NT2/D1 (cell line): ENCODE measurements around the gene KLHL26.

Experiments used
- DNase-seq: peaks from one replicate; pipeline ENCODE4 v3.0.0-alpha.2; 2011; ENCODE audit warnings: low read depth, low spot score
- H3K27me3 ChIP-seq: 2 replicates; pipeline ENCODE4 v1.6.0; 2011; ENCODE audit warnings: mild to moderate bottlenecking; ENCODE audit not compliant: insufficient read length, insufficient read depth
- H3K36me3 ChIP-seq: 2 replicates; pipeline ENCODE4 v1.6.1; 2011; ENCODE audit warnings: mild to moderate bottlenecking, low read length, mixed read lengths; ENCODE audit not compliant: insufficient read depth, insufficient read length
- H3K4me1 ChIP-seq: 2 replicates; pipeline ENCODE4 v1.5.1; 2011; ENCODE audit not compliant: insufficient read depth, insufficient read length
- H3K4me3 ChIP-seq: 2 replicates; pipeline ENCODE4 v1.5.1; 2011; ENCODE audit warnings: low read depth; ENCODE audit not compliant: insufficient read length
- H3K9ac ChIP-seq: 2 replicates; pipeline ENCODE4 v1.6.0; 2011; ENCODE audit warnings: low read depth; ENCODE audit not compliant: insufficient read length
- H3K9me3 ChIP-seq: 2 replicates; pipeline ENCODE4 v1.5.1; 2011; ENCODE audit warnings: mild to moderate bottlenecking, low read length; ENCODE audit not compliant: insufficient read depth
- SUZ12 ChIP-seq: IDR thresholded peaks from 2 replicates; pipeline ENCODE4 v1.6.1; 2011; ENCODE audit not compliant: insufficient read length, insufficient read depth; ENCODE audit errors: extremely low read depth
- YY1 ChIP-seq: IDR thresholded peaks from 2 replicates; pipeline ENCODE4 v1.6.1; 2011; ENCODE audit not compliant: insufficient read length, insufficient read depth
- ZNF274 ChIP-seq: IDR thresholded peaks from 2 replicates; pipeline ENCODE4 v1.6.1; 2011; ENCODE audit warnings: mild to moderate bottlenecking, low read depth, low read length

The KLHL26 gene

GRCh38 chr19:18687740-18688465 is 51.1 kb downstream of the KLHL26 start:
- H3K36me3 ChIP-seq, result peaks cover 5% of the 10 kb centered on the region
- no peaks in the 10 kb centered on the region for H3K27me3 ChIP-seq
- H3K4me3 ChIP-seq, result no peak overlapping the region
- H3K4me1 ChIP-seq, result peaks cover 15% of the 10 kb centered on the region
- no peak for DNase-seq
- H3K9ac ChIP-seq, result peak overlapping the region; percentile 26
- no peaks in the 10 kb centered on the region for H3K9me3 ChIP-seq
- TF ChIP-seq ZNF274 (no peak), SUZ12 (no peak), YY1 (no peak)

GRCh38 chr19:18696023-18696422 is 59.2 kb downstream of the KLHL26 start:
- no peak overlapping the region for H3K9ac ChIP-seq
- TF ChIP-seq YY1, result no peak
- TF ChIP-seq SUZ12, result no peak
- no peak for TF ChIP-seq ZNF274
- no peak overlapping the region for H3K4me3 ChIP-seq
- no peak for DNase-seq
- H3K4me1 ChIP-seq, result peaks cover 18% of the 10 kb centered on the region
- H3K27me3 ChIP-seq, result peaks cover 25% of the 10 kb centered on the region
- no peaks in the 10 kb centered on the region for H3K9me3 ChIP-seq
- no peaks in the 10 kb centered on the region for H3K36me3 ChIP-seq

- Histone ChIP-seq H3K36me3 (no peaks in the 10 kb centered on the region), H3K9ac (no peak overlapping the region), H3K4me1 (peaks cover 22% of the 10 kb centered on the region), H3K27me3 (peaks cover 25% of the 10 kb centered on the region), H3K4me3 (no peak overlapping the region), H3K9me3 (no peaks in the 10 kb centered on the region)
- TF ChIP-seq ZNF274, result no peak
- TF ChIP-seq YY1, result no peak
- no peak for TF ChIP-seq SUZ12
- no peak for DNase-seq
Measured at GRCh38 chr19:18697680-18698079, 60.9 kb downstream of the KLHL26 start.

DNA sequence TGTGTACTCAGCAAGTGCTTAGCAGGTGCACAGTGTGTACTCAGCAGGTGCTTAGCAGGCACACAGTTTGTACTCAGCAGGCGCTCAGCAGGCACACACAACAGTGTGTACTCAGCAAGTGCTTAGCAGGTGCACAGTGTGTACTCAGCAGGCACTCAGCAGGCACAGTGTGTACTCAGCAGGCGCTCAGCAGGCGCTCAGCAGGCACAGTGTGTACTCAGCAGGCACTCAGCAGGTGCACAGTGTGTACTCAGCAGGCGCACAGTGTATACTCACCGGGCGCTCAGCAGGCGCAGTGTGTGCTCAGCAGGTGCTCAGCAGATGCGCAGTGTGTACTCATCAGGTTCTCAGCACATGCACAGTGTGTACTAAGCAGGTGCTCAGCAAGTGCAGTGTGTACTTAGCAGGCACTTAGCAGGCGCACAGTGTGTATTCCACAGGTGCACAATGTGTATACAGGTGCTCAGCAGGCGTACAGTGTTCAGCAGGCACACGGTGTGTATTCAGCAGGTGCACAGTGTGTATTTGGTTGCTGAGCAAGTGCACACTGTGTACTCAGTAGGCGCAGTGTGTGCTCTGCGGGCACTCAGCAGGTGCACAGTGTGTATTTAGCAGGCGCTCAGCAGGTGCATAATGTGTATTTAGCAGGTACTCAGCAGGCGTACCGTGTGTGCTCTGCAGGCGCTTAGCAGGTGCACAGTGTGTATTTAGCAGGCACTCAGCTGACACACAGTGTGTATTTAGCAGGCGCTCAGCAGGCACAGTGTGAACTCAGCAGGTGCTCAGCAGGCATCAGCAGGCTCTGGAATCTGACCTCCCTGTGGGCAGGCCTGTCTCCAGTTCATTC is 61.7 kb downstream of the KLHL26 start:
- Histone ChIP-seq H3K9ac (no peak overlapping the region), H3K36me3 (no peaks in the 10 kb centered on the region), H3K4me3 (no peak overlapping the region), H3K27me3 (peaks cover 25% of the 10 kb centered on the region), H3K9me3 (no peaks in the 10 kb centered on the region), H3K4me1 (peaks cover 22% of the 10 kb centered on the region)
- no peak for DNase-seq
- TF ChIP-seq YY1 (no peak), ZNF274 (no peak), SUZ12 (no peak)

- peaks cover 25% of the 10 kb centered on the region for H3K27me3 ChIP-seq
- TF ChIP-seq ZNF274, result no peak
- TF ChIP-seq YY1, result no peak
- TF ChIP-seq SUZ12, result no peak
- peaks cover 22% of the 10 kb centered on the region for H3K4me1 ChIP-seq
- H3K9me3 ChIP-seq, result no peaks in the 10 kb centered on the region
- H3K9ac ChIP-seq, result no peak overlapping the region
- no peak overlapping the region for H3K4me3 ChIP-seq
- H3K36me3 ChIP-seq, result no peaks in the 10 kb centered on the region
- no peak for DNase-seq
Measured at GRCh38 chr19:18699403-18700054, 62.7 kb downstream of the KLHL26 start.

DNA sequence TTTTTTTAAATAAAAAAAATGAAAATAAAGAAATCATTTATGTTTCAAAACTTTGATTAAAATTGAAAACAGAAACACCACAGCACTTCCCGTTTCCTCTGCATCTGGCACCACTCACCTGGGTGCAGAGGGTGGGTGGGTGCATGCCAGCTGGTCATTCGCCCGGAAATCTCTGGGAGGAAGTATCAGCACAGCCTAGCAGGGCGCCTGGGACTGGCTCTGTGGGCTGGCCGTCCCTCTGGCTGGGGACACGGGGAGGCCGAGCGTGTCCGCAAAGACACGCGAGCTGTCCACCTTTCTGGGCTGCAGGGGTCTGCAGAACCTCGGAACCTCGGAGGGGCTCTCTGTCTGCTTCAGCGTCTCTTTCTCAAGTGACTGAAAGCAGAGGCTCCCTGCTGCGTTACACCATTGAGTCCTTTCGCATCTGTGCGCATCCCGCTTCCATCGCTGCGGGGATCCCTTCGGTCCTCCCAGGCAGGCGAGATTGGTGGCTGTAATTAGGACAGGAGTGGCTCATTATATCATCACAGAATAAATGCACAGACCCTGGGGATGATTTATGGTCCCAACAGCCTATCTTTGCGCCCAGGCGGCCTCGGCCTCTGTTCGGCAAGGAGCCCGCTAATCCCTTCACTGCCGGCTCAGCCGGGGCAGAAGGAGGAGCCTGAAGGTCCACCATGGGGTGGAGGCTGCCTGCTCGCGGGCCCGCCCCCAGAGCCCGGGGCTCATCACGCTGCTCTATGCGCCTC is 63.8 kb downstream of the KLHL26 start:
- Histone ChIP-seq H3K27me3 (peaks cover 25% of the 10 kb centered on the region), H3K9ac (peak overlapping the region; percentile 66), H3K4me1 (peaks cover 22% of the 10 kb centered on the region), H3K4me3 (peak overlapping the region; percentile 12), H3K36me3 (no peaks in the 10 kb centered on the region), H3K9me3 (no peaks in the 10 kb centered on the region)
- TF ChIP-seq YY1 (no peak), ZNF274 (no peak), SUZ12 (no peak)
- no peak for DNase-seq
